Loucy (cell line): ENCODE data around the gene BEAN1.
A peak's percentile ranks its signal among the peaks of the same experiment; 100 is the strongest.

Experiments
- H2AFZ ChIP-seq: fragments of 200-600 bp; sonication (generic); 2 replicates; pipeline ENCODE4 v1.6.0; 2016; ENCODE audit warnings: antibody characterized with exemption, mild to moderate bottlenecking, low read length, moderate library complexity
- H3F3A ChIP-seq: fragments of 200-600 bp; 2 replicates; pipeline ENCODE4 v1.6.0; 2016; ENCODE audit warnings: antibody characterized with exemption, low read depth, mild to moderate bottlenecking
- H3K27me3 ChIP-seq: fragments of 200-600 bp; sonication (generic); 2 replicates; pipeline ENCODE4 v1.6.1; 2014; ENCODE audit warnings: low read length, mild to moderate bottlenecking; ENCODE audit not compliant: insufficient read depth, poor library complexity, severe bottlenecking
- H3K36me3 ChIP-seq: fragments of 200-600 bp; sonication (generic); 2 replicates; pipeline ENCODE4 v1.6.1; 2016; ENCODE audit warnings: low read length; ENCODE audit not compliant: insufficient read depth
- H3K4me1 ChIP-seq: fragments of 200-600 bp; sonication (generic); 2 replicates; pipeline ENCODE4 v1.5.1; 2014; ENCODE audit warnings: low read length, mild to moderate bottlenecking; ENCODE audit not compliant: insufficient read depth, poor library complexity, severe bottlenecking
- H3K4me2 ChIP-seq: fragments of 200-600 bp; sonication (generic); 2 replicates; pipeline ENCODE4 v1.6.0; 2014; ENCODE audit warnings: antibody characterized with exemption, low read length, low read depth, mild to moderate bottlenecking; ENCODE audit not compliant: poor library complexity, severe bottlenecking
- H3K4me3 ChIP-seq: fragments of 200-600 bp; sonication (generic); 2 replicates; pipeline ENCODE4 v1.5.1; 2014; ENCODE audit warnings: low read length, mild to moderate bottlenecking, mixed read lengths; ENCODE audit not compliant: poor library complexity, severe bottlenecking
- H3K79me2 ChIP-seq: fragments of 200-600 bp; sonication (generic); 2 replicates; pipeline ENCODE4 v1.6.1; 2014; ENCODE audit warnings: low read length; ENCODE audit not compliant: insufficient read depth
- H3K9ac ChIP-seq: fragments of 200-600 bp; sonication (generic); 2 replicates; pipeline ENCODE4 v1.6.0; 2014; ENCODE audit warnings: mild to moderate bottlenecking, low read depth, low read length, moderate library complexity; ENCODE audit not compliant: poor library complexity, severe bottlenecking
- H3K9me2 ChIP-seq: fragments of 200-600 bp; sonication (generic); replicated peaks from 2 replicates; pipeline ENCODE4 v1.6.1; 2016; ENCODE audit warnings: low read depth, low read length, mixed read lengths
- H3K9me3 ChIP-seq: fragments of 200-600 bp; sonication (generic); 2 replicates; pipeline ENCODE4 v1.6.1; 2014; ENCODE audit warnings: mild to moderate bottlenecking, antibody characterized with exemption, low read length, low read depth; ENCODE audit not compliant: insufficient read depth
- H4K20me1 ChIP-seq: fragments of 200-600 bp; sonication (generic); 2 replicates; pipeline ENCODE4 v1.6.0; 2014; ENCODE audit warnings: antibody characterized with exemption, low read length, mild to moderate bottlenecking; ENCODE audit not compliant: insufficient read depth, poor library complexity, severe bottlenecking
- CTCF ChIP-seq: fragments of 200-600 bp; sonication (generic); conservative IDR thresholded peaks from 2 replicates; pipeline ENCODE4 v1.5.1; 2014; ENCODE audit warnings: mild to moderate bottlenecking, antibody characterized with exemption, low read length
- EZH2phosphoT487 ChIP-seq: fragments of 200-600 bp; IDR thresholded peaks from 2 replicates; pipeline ENCODE4 v1.6.1; 2018; ENCODE audit warnings: antibody characterized with exemption, mild to moderate bottlenecking, moderate library complexity, borderline replicate concordance

Gene BEAN1

GRCh38 chr16:66418165-66418962 is 8.7 kb upstream of the BEAN1 start:
- H3K4me2 ChIP-seq, result no peak overlapping the region
- H3K9me3 ChIP-seq, result no peaks in the 10 kb centered on the region
- no peaks in the 10 kb centered on the region for H3K27me3 ChIP-seq
- no peak overlapping the region for H3K9ac ChIP-seq
- H3K4me3 ChIP-seq, result no peak overlapping the region
- no peaks in the 10 kb centered on the region for H3K36me3 ChIP-seq
- no peaks in the 10 kb centered on the region for H3K9me2 ChIP-seq
- H3F3A ChIP-seq, result no peaks in the 10 kb centered on the region
- H2AFZ ChIP-seq, result no peak overlapping the region
- TF ChIP-seq EZH2phosphoT487, result no peak
- TF ChIP-seq CTCF, result no peak
- H3K79me2 ChIP-seq, result no peaks in the 10 kb centered on the region
- no peaks in the 10 kb centered on the region for H4K20me1 ChIP-seq
- no peaks in the 10 kb centered on the region for H3K4me1 ChIP-seq

GRCh38 chr16:66419527-66419926 is 7.6 kb upstream of the BEAN1 start:
- Histone ChIP-seq H4K20me1 (no peaks in the 10 kb centered on the region), H3K4me3 (no peak overlapping the region), H3K9ac (no peak overlapping the region), H3K9me2 (no peaks in the 10 kb centered on the region), H3K4me1 (no peaks in the 10 kb centered on the region), H3K79me2 (no peaks in the 10 kb centered on the region), H3K9me3 (no peaks in the 10 kb centered on the region), H3F3A (no peaks in the 10 kb centered on the region), H3K36me3 (no peaks in the 10 kb centered on the region), H3K4me2 (no peak overlapping the region), H2AFZ (no peak overlapping the region), H3K27me3 (no peaks in the 10 kb centered on the region)
- 0 out of 2 replicates have a peak, but pooled peaks have one; percentile 14 for TF ChIP-seq CTCF
- no peak for TF ChIP-seq EZH2phosphoT487

- Histone ChIP-seq H3K9me3 (no peaks in the 10 kb centered on the region), H3K36me3 (no peaks in the 10 kb centered on the region), H3F3A (no peaks in the 10 kb centered on the region), H3K79me2 (no peaks in the 10 kb centered on the region), H3K27me3 (no peaks in the 10 kb centered on the region), H3K4me2 (no peak overlapping the region), H2AFZ (no peak overlapping the region), H3K9me2 (no peaks in the 10 kb centered on the region), H3K4me3 (no peak overlapping the region), H4K20me1 (no peaks in the 10 kb centered on the region), H3K9ac (no peak overlapping the region), H3K4me1 (no peaks in the 10 kb centered on the region)
- TF ChIP-seq CTCF (no peak), EZH2phosphoT487 (no peak)
Observed at GRCh38 chr16:66420396-66420795, 6.7 kb upstream of the BEAN1 start.
